K562 (cell line): ENCODE data around the gene CIB1. TPM values are rescaled to one million over a fixed set of nuclear protein-coding genes. Genes with fewer than 3 reads are reported as not detected.

Experiments used
- ATAC-seq: fragments of 200-7000 bp; cut with Tn5 transposase; 3 replicates; pipeline ENCODE4 v1.9.1; 2020; ENCODE audit warnings: moderate library complexity
- BruUV-seq: library from RNA; stranded (reverse); fragments of 400-500 nt; replicated peaks from 2 replicates; lab custom pipeline; 2021; lab: Mats Ljungman, UMichigan
- CTCF ChIA-PET: fragments of 300-600 bp; formaldehyde crosslinking; extraction: SDS; loops from one replicate; lab custom pipeline; 2021; ENCODE audit warnings: low intra/inter-chr PET ratio; lab: Yijun Ruan, JAX
- POLR2A ChIA-PET: fragments of 300-600, 350-650 bp; sonication (Branson Sonifier 250); formaldehyde crosslinking; extraction: SDS; loops from one replicate; lab custom pipeline; 2021; ENCODE audit warnings: antibody characterized with exemption, inconsistent platforms; lab: Yijun Ruan, JAX
- DNase-seq, 4 experiments: peaks; one replicate each; pipeline versions ENCODE4 v3.0.0 to v3.0.0-alpha.2; 2011 to 2018; ENCODE audit warnings: low spot score in 3 of 4, mixed read lengths in 3 of 4; ENCODE audit errors: extremely low read depth in 1 of 4
- FAIRE-seq: peaks from 2 replicates; lab custom pipeline; 2011; peaks lifted over from hg19 to GRCh38; lab: Jason Lieb, UNC
- H2AFZ ChIP-seq: 2 replicates; pipeline ENCODE4 v1.6.0; 2011; ENCODE audit warnings: low read depth, low read length, control low read depth, inconsistent platforms
- H3K27ac ChIP-seq: fragments of 200-600 bp; 3 replicates; pipeline ENCODE4 v1.8.0; 2011; ENCODE audit warnings: low read depth, mild to moderate bottlenecking, control low read depth, inconsistent platforms, low read length, moderate library complexity, mixed read lengths; ENCODE audit errors: extremely low read depth
- H3K27me3 ChIP-seq, 2 experiments: fragments of 300-600 bp in 1 of 2; 2 replicates in 1 of 2; 3 replicates in 1 of 2; pipeline versions ENCODE4 v1.6.0 to v1.8.0; 2011; ENCODE audit warnings: inconsistent platforms in 2 of 2, low read length in 2 of 2, mild to moderate bottlenecking in 1 of 2, mixed read lengths in 1 of 2, moderate library complexity in 1 of 2; ENCODE audit not compliant: control insufficient read depth in 2 of 2, insufficient read depth in 2 of 2
- H3K36me3 ChIP-seq: fragments of 300-600 bp; 3 replicates; pipeline ENCODE4 v1.8.0; 2011; ENCODE audit warnings: mild to moderate bottlenecking, low read length, inconsistent platforms; ENCODE audit not compliant: control insufficient read depth, insufficient read depth
- H3K4me1 ChIP-seq, 2 experiments: fragments of 200-600 bp in 1 of 2; replicated peaks in 1 of 2; 2 replicates in 1 of 2; 3 replicates in 1 of 2; pipeline versions ENCODE4 v1.5.1 to v1.8.0; 2011; ENCODE audit warnings: inconsistent platforms in 2 of 2, low read length in 2 of 2, mild to moderate bottlenecking in 1 of 2, mixed read lengths in 1 of 2, moderate library complexity in 1 of 2; ENCODE audit not compliant: control insufficient read depth in 2 of 2, insufficient read depth in 2 of 2
- H3K4me2 ChIP-seq: 2 replicates; pipeline ENCODE4 v1.6.1; 2011; ENCODE audit warnings: low read length, control low read depth, inconsistent platforms, mixed read lengths; ENCODE audit not compliant: insufficient read depth
- H3K4me3 ChIP-seq: fragments of 200-600 bp; sonication (generic), shearing (Covaris generic); 2 replicates; pipeline ENCODE4 v1.5.1; 2016; ENCODE audit warnings: control low read depth, inconsistent platforms
- H3K79me2 ChIP-seq: fragments of 200-600 bp; 3 replicates; pipeline ENCODE4 v1.8.0; 2011; ENCODE audit warnings: low read length, inconsistent platforms; ENCODE audit not compliant: control insufficient read depth, insufficient read depth
- H3K9ac ChIP-seq, 2 experiments: 2 replicates each; pipeline versions ENCODE4 v1.6.0 to v1.6.1; 2011; ENCODE audit warnings: low read depth in 2 of 2, low read length in 2 of 2, control low read depth in 1 of 2, inconsistent platforms in 1 of 2, mild to moderate bottlenecking in 1 of 2, mixed read lengths in 1 of 2; ENCODE audit not compliant: insufficient read depth in 1 of 2
- H3K9me1 ChIP-seq: one replicate; pipeline ENCODE4 v1.6.0; 2011; ENCODE audit warnings: inconsistent platforms, mild to moderate bottlenecking, low read length, moderate library complexity; ENCODE audit not compliant: control insufficient read depth, insufficient read depth
- H3K9me3 ChIP-seq: replicated peaks from 2 replicates; pipeline ENCODE4 v1.5.1; 2011; ENCODE audit warnings: low read depth, low read length, inconsistent platforms; ENCODE audit not compliant: control insufficient read depth, insufficient read depth
- H4K20me1 ChIP-seq: replicated peaks from 2 replicates; pipeline ENCODE4 v1.6.1; 2011; ENCODE audit warnings: low read length, inconsistent platforms, mixed read lengths; ENCODE audit not compliant: control insufficient read depth, insufficient read depth
- JUN ChIP-seq, 2 experiments: sonication (generic) in 1 of 2; formaldehyde crosslinking in 1 of 2; IDR thresholded peaks; 2 replicates each; pipeline versions ENCODE4 v1.6.1 to v1.8.0; 2012 to 2022; ENCODE audit warnings: borderline replicate concordance in 2 of 2, mild to moderate bottlenecking in 2 of 2, improper control_type of control experiment in 1 of 2, low read depth in 1 of 2, low read length in 1 of 2, missing genetic modification reagents in 1 of 2
- NFIC ChIP-seq: fragments of 450-650 bp; IDR thresholded peaks from 2 replicates; pipeline ENCODE4 v1.6.1; 2017; ENCODE audit warnings: mild to moderate bottlenecking, inconsistent platforms
- SLC30A9 ChIP-seq: fragments of 250-450 bp; sonication (Bioruptor Pico); IDR thresholded peaks from 2 replicates; pipeline ENCODE4 v1.8.0; 2022; ENCODE audit warnings: mild to moderate bottlenecking, moderate library complexity
- WGBS: fragments of 100-300 bp; shearing (Covaris generic); methylation state at CpG from one replicate; pipeline ENCODE4 v1.1.6; 2016; ENCODE audit warnings: low coverage, mixed read lengths; ENCODE audit not compliant: insufficient coverage; ENCODE audit errors: missing lambda C conversion rate; 5-methylcytosine and 5-hydroxymethylcytosine counted together
- in situ Hi-C: fragments of 300-500 bp; cut with MboI; formaldehyde crosslinking; loops from 4 replicates; pipeline ENCODE4 v1.15.0; 2018; ENCODE audit warnings: inconsistent platforms, mixed read lengths
- intact Hi-C: fragments of 100-400 bp; cut with micrococcal nuclease; formaldehyde crosslinking; loops from 2 replicates; pipeline ENCODE4 v1.14.2; 2022
- polyA plus RNA-seq, 8 experiments: library from polyadenylated mRNA; depleted of rRNA in 4 of 8; stranded (reverse) in 5 of 8; unstranded in 3 of 8; fragments of >200 nt; fragmentation: Nextera tagmentation in 2 of 8; fragmentation: Illumina TruSeq in 1 of 8; extraction: Ambion mirVana in 2 of 8; extraction: Trizol in 1 of 8; gene quantifications; 2 replicates each; pipeline versions ENCODE4 v1.2.1 to v1.2.3, GENCODE V29; 2011 to 2014; ENCODE audit warnings: inconsistent platforms in 1 of 8, missing spikeins in 1 of 8
- total RNA-seq, 7 experiments: library from RNA; depleted of rRNA in 6 of 7; stranded (reverse); fragments of >200 nt in 6 of 7; fragmentation: Illumina TruSeq in 2 of 7; extraction: Trizol in 2 of 7; gene quantifications; 2 replicates each; pipeline versions ENCODE4 v1.2.1 to v1.2.3, GENCODE V29; 2011 to 2021; ENCODE audit warnings: low replicate concordance in 1 of 7
- TF ChIP-seq, protein P1 (sequence below), 3 experiments: IDR thresholded peaks in 2 of 3; conservative IDR thresholded peaks in 1 of 3; 2 replicates each; pipeline ENCODE4 v1.5.1; 2011 to 2012; ENCODE audit warnings: low read length in 3 of 3, mild to moderate bottlenecking in 3 of 3, control low read depth in 2 of 3, improper control_type of control experiment in 1 of 3, inconsistent platforms in 1 of 3, low read depth in 1 of 3, mixed read lengths in 1 of 3, moderate library complexity in 1 of 3; ENCODE audit not compliant: insufficient read depth in 2 of 3
- TF ChIP-seq, protein P2 (sequence below), 3 experiments: fragments of 200-800 bp in 1 of 3; sonication (Bioruptor generic) in 1 of 3; sonication (generic) in 1 of 3; formaldehyde crosslinking in 1 of 3; IDR thresholded peaks; 2 replicates each; pipeline versions ENCODE4 v1.6.1 to v1.8.0; 2016 to 2022; ENCODE audit warnings: mild to moderate bottlenecking in 2 of 3, missing compliant biosample characterization in 2 of 3, missing genetic modification characterization in 2 of 3, missing genetic modification reagents in 1 of 3
- TF ChIP-seq, protein P3 (sequence below): sonication (generic); formaldehyde crosslinking; IDR thresholded peaks from 2 replicates; pipeline ENCODE4 v1.8.1; 2022; ENCODE audit warnings: missing genetic modification reagents

The CIB1 gene
- total and polyA plus RNA-seq, 9 of the 15 experiments (the other 6 are each of a cell fraction or from before 2014, with no cell fraction given) = 14.9 to 136 (median 64.5) TPM

DNA sequence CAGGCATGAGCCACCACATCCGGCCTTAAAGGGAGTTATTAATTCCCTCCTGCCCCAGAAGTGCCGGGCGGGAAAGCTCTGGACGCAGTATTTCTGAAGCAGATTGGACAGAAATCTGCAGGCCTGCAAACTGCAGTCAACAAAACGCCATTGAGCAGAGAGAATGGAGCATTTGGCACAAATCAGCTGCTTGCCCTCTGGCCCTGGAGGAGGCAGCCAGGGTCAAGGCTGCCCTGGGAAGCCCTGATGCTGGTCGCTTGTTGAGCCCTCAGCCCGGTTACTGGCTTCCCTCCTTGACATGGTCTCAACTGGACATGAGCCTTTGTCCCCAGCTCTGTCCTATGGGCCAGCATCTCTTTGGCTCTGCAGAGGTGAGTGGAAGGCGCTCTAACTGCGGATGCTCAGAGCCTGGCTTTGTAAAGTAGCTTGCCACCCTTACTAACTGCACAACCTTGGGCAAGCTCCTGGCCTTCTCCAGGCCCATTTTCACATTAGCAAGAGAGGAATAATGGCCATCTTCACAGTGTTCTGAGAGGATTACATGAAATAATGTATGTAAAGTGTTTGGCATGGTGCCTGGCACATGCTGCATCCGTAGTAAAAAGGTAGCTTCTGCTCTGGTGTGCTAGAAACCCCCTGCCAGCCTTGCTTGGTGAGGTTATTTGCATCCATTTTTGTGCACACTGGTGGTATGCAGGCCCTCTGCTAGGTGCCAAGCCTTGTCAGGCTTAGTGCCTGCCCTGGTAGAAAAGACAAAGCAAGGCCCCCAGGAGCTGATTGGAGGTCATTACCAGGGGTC is 28.5 kb downstream of the CIB1 start (continued):
- TF ChIP-seq, protein P1, sequence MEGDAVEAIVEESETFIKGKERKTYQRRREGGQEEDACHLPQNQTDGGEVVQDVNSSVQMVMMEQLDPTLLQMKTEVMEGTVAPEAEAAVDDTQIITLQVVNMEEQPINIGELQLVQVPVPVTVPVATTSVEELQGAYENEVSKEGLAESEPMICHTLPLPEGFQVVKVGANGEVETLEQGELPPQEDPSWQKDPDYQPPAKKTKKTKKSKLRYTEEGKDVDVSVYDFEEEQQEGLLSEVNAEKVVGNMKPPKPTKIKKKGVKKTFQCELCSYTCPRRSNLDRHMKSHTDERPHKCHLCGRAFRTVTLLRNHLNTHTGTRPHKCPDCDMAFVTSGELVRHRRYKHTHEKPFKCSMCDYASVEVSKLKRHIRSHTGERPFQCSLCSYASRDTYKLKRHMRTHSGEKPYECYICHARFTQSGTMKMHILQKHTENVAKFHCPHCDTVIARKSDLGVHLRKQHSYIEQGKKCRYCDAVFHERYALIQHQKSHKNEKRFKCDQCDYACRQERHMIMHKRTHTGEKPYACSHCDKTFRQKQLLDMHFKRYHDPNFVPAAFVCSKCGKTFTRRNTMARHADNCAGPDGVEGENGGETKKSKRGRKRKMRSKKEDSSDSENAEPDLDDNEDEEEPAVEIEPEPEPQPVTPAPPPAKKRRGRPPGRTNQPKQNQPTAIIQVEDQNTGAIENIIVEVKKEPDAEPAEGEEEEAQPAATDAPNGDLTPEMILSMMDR (IDR thresholded peaks at IDR 0.05 in 2 of 3, conservative IDR thresholded peaks at IDR 0.05 in 1 of 3; ENCODE audit: insufficient read depth in 2 of 3, low read depth in 1 of 3, low read length in 3 of 3) = no peak

DNA sequence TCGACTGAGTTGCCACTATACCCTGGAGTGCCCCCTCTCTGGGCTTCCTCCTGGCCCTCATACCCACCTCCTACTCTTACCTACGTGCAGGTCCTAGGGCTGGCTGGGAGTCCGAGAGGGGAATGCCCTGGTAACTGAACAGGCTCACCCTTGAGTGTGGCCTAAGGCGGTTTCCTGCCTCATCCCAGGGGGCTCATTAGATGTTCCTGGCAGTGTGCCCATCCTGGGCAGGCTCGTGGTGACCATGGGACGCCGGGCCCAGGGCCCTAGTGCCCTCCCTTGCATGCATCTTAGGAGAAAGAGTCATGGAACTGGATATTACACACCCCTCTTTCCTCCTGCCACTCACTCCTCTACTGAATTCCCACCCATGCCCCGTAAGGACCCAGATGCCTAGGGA is 29.8 kb downstream of the CIB1 start:
- H3K4me2 ChIP-seq = no peak overlapping the region
- H3K27ac ChIP-seq = no peak overlapping the region
- no peaks in the 10 kb centered on the region for H3K9me3 ChIP-seq
- no peak for ATAC-seq
- peaks cover 18 to 26% of the 10 kb centered on the region in 2 experiments; a peak in 4 of 5 replicates for H3K4me1 ChIP-seq
- in situ Hi-C loops = no loop called here
- H3K9ac ChIP-seq = no peak overlapping the region
- H3K9me1 ChIP-seq = no peaks in the 10 kb centered on the region
- DNase-seq = no peak
- WGBS = 89% methylated on average over 6 of the region's 8 CpGs
- 0 out of 2 replicates have a peak, but pooled peaks cover 12% of the 10 kb centered on the region for H4K20me1 ChIP-seq
- no peak for TF ChIP-seq SLC30A9
- TF ChIP-seq, protein P2, sequence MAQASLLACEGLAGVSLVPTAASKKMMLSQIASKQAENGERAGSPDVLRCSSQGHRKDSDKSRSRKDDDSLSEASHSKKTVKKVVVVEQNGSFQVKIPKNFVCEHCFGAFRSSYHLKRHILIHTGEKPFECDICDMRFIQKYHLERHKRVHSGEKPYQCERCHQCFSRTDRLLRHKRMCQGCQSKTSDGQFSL (CRISPR knock-in tag; IDR thresholded peaks at IDR 0.05) = no peak
- TF ChIP-seq, protein P2 (tag; IDR thresholded peaks at IDR 0.05) = no peak
- no peak for TF ChIP-seq JUN (IDR thresholded peaks at IDR 0.05; ENCODE audit: borderline replicate concordance, low read depth, low read length)
- TF ChIP-seq JUN (CRISPR knock-in tag; IDR thresholded peaks at IDR 0.05; ENCODE audit: borderline replicate concordance) = no peak
- TF ChIP-seq, protein P3, sequence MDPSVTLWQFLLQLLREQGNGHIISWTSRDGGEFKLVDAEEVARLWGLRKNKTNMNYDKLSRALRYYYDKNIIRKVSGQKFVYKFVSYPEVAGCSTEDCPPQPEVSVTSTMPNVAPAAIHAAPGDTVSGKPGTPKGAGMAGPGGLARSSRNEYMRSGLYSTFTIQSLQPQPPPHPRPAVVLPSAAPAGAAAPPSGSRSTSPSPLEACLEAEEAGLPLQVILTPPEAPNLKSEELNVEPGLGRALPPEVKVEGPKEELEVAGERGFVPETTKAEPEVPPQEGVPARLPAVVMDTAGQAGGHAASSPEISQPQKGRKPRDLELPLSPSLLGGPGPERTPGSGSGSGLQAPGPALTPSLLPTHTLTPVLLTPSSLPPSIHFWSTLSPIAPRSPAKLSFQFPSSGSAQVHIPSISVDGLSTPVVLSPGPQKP (CRISPR knock-in tag) = no peak
- peak; percentile 40 for TF ChIP-seq NFIC
- no peak overlapping the region for H3K4me3 ChIP-seq
- FAIRE-seq = no peak
- no TSS peak for BruUV-seq
- no peaks in the 10 kb centered on the region for H3K27me3 ChIP-seq
- peaks cover 81% of the 10 kb centered on the region for H3K79me2 ChIP-seq
- peaks cover 61% of the 10 kb centered on the region; the same call in 2 of the 3 replicates for H3K36me3 ChIP-seq
- ChIA-PET CTCF (no interaction called here), POLR2A (no interaction called here)
- H2AFZ ChIP-seq = no peak overlapping the region
- intact Hi-C loops = no loop called here
